HG02970 (cell line): ENCODE measurements around the gene SH3BP1.

Experiments used
- ATAC-seq: cut with Tn5 transposase; IDR thresholded peaks from one replicate; pipeline ENCODE4 v1.9.1; 2021; ENCODE audit warnings: mild to moderate bottlenecking, moderate library complexity, moderate number of reproducible peaks; ENCODE audit not compliant: unreplicated experiment, low FRiP score

Gene SH3BP1

GRCh38 chr22:37701141-37701786 lies 61.8 kb downstream of the SH3BP1 start:
- ATAC-seq, result no peak

GRCh38 chr22:37703906-37704305 lies 64.4 kb downstream of the SH3BP1 start:
- no peak for ATAC-seq

GRCh38 chr22:37704645-37705044 lies 65.2 kb downstream of the SH3BP1 start:
- ATAC-seq, result no peak

GRCh38 chr22:37705205-37705604 lies 65.7 kb downstream of the SH3BP1 start:
- no peak for ATAC-seq
